Lung (tissue), 12 donors: Measurements from ENCODE around the gene NFATC4. TPM values are rescaled to one million over a fixed set of nuclear protein-coding genes. Genes with fewer than 3 reads are reported as not detected.

ENCODE experiments used
- ATAC-seq: fragments of 200-7000 bp; cut with Tn5 transposase; one replicate; pipeline ENCODE4 v1.9.1; 2020; ENCODE audit warnings: moderate number of reproducible peaks; ENCODE audit not compliant: insufficient read depth, low FRiP score
- DNase-seq, 3 donors: peaks; one replicate each; pipeline ENCODE4 v3.0.0-alpha.2; 2013 to 2017
- H3K27ac ChIP-seq, 2 donors: one replicate each; pipeline ENCODE4 v1.5.1; 2013; ENCODE audit warnings: mild to moderate bottlenecking in 2 of 2, moderate library complexity in 2 of 2, control low read depth in 1 of 2, inconsistent platforms in 1 of 2, low read depth in 1 of 2, low read length in 1 of 2
- H3K27me3 ChIP-seq, 3 donors: one replicate each; pipeline ENCODE4 v1.5.1; 2013; ENCODE audit warnings: low read length in 2 of 3; ENCODE audit not compliant: control insufficient read depth in 3 of 3, insufficient read depth in 3 of 3
- H3K36me3 ChIP-seq, 4 donors: one replicate each; pipeline ENCODE4 v1.5.1; 2013; ENCODE audit warnings: low read length in 4 of 4, mild to moderate bottlenecking in 1 of 4, moderate library complexity in 1 of 4; ENCODE audit not compliant: control insufficient read depth in 4 of 4, insufficient read depth in 4 of 4
- H3K4me1 ChIP-seq, 5 donors: one replicate each; pipeline ENCODE4 v1.5.1; 2013; ENCODE audit warnings: low read length in 5 of 5, mild to moderate bottlenecking in 2 of 5, moderate library complexity in 1 of 5; ENCODE audit not compliant: control insufficient read depth in 5 of 5, insufficient read depth in 5 of 5
- H3K4me3 ChIP-seq: one replicate; pipeline ENCODE4 v1.5.1; 2013; ENCODE audit warnings: mild to moderate bottlenecking, control low read depth, moderate library complexity
- H3K9ac ChIP-seq, 2 donors: one replicate each; pipeline ENCODE4 v1.5.1; 2013; ENCODE audit warnings: low read length in 2 of 2, control low read depth in 1 of 2; ENCODE audit not compliant: insufficient read depth in 1 of 2
- H3K9me3 ChIP-seq, 4 donors: one replicate each; pipeline ENCODE4 v1.5.1; 2013; ENCODE audit warnings: low read length in 3 of 4, mild to moderate bottlenecking in 1 of 4, moderate library complexity in 1 of 4; ENCODE audit not compliant: control insufficient read depth in 4 of 4, insufficient read depth in 3 of 4
- CTCF ChIP-seq: IDR thresholded peaks from 2 replicates; pipeline ENCODE4 v1.5.1; 2012; ENCODE audit warnings: mild to moderate bottlenecking; ENCODE audit errors: control extremely low read depth, extremely low read depth
- WGBS, 2 donors: extraction: QIAGEN DNeasy Blood & Tissue Kit; methylation state at CpG; one replicate each; pipeline ENCODE4 v1.1.7; 2013; 5-methylcytosine and 5-hydroxymethylcytosine counted together
- polyA plus RNA-seq, 2 donors: library from polyadenylated mRNA; stranded (reverse); fragments of 200-250 nt; gene quantifications; one replicate each; pipeline ENCODE4 v1.2.1, GENCODE V29; 2013
- total RNA-seq, 2 donors: library from RNA; depleted of rRNA in 1 of 2; stranded (reverse); fragments of >200 nt in 1 of 2; gene quantifications; one replicate each; pipeline ENCODE4 v1.2.1, GENCODE V29; 2014 to 2021
- donor health status: control.
- donor health status: control.
- donor health status: Bipolar disorder and iron deficiency.
- donor health status: healthy.
- donor health status: DM: yes; HTN: yes; CAD: no.

Gene NFATC4
- total and polyA plus RNA-seq, 4 donors = 13.9 to 71.4 (median 38.4) TPM

DNA sequence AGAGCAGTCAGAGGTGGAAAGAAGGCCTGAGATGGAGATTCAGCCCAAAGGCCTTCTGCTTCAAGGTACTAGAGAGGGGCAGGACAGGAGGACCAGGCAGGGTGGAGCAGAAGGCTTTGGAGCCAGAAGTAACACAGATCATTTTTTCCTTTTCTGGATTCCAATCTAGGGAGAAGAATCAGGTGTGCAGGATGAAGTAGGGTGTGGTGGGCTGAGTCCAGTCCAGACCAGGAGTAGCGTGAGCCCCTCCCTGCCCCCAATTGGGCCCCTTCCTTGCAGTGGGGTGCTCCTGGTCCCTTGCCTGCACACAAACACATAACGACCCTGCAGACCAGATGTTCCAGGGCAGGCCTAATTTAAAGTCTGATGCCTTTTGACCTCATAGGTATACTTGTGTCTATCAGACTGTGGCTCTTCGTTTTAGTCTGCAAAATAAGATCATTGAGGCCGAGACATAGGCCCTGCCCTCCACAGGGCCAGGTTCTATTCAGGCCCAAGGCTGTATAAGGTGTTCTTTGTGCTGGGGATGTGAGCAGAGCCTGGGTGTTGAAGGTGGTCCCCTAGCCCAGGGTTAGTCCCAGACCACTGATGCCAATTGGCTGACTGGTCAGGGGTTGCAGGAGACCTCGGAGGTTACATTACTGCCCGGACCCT is 29.8 kb downstream of the NFATC4 start:
- H3K9ac ChIP-seq = no peak overlapping the region
- no peak overlapping the region for H3K4me3 ChIP-seq
- no peak for ATAC-seq
- 55 to 58% methylated on average over 6 of the region's 6 CpGs for WGBS, 2 donors
- H3K36me3 ChIP-seq = peaks cover 0 to 5% (median 0%) of the 10 kb centered on the region in 4 donors
- H3K27ac ChIP-seq = peak overlapping the region; percentile 50 to 60
- no peak for DNase-seq
- H3K27me3 ChIP-seq = no peaks in the 10 kb centered on the region
- TF ChIP-seq CTCF = no peak
- H3K4me1 ChIP-seq = peaks cover 5 to 51% (median 24%) of the 10 kb centered on the region in 5 donors
- peaks cover 0 to 2% (median 0%) of the 10 kb centered on the region in 4 donors for H3K9me3 ChIP-seq

DNA sequence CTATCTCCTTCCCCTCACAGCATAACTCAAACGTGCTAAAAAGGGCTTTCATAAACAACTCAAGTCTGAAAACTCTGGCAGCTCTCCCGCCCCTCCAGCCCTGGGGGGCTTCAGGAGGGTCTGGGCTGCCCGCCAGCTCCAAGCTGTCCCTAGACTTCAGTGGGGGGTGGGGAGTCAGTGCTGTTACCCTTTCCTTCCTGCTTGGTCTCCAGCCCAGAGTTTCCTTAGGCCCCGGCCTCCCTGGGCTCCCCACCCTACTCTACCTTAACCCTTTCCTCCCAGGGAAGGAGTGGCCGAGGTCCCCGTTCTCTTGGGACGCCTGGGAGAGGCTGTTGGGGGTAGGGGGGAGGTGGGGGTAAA is 30.3 kb downstream of the NFATC4 start:
- H3K4me3 ChIP-seq = no peak overlapping the region
- H3K9ac ChIP-seq = no peak overlapping the region
- ATAC-seq = no peak
- H3K27ac ChIP-seq = peak overlapping the region; percentile 46 to 60
- peaks cover 5 to 55% (median 25%) of the 10 kb centered on the region in 5 donors for H3K4me1 ChIP-seq
- WGBS, 2 donors = 11 to 24% methylated on average over 7 of the region's 7 CpGs
- TF ChIP-seq CTCF = no peak
- H3K36me3 ChIP-seq = peaks cover 0 to 5% (median 0%) of the 10 kb centered on the region in 4 donors
- H3K9me3 ChIP-seq = peaks cover 0 to 2% (median 0%) of the 10 kb centered on the region in 4 donors
- H3K27me3 ChIP-seq = no peaks in the 10 kb centered on the region
- peak; percentile 96 to 99 (median 99) for DNase-seq

DNA sequence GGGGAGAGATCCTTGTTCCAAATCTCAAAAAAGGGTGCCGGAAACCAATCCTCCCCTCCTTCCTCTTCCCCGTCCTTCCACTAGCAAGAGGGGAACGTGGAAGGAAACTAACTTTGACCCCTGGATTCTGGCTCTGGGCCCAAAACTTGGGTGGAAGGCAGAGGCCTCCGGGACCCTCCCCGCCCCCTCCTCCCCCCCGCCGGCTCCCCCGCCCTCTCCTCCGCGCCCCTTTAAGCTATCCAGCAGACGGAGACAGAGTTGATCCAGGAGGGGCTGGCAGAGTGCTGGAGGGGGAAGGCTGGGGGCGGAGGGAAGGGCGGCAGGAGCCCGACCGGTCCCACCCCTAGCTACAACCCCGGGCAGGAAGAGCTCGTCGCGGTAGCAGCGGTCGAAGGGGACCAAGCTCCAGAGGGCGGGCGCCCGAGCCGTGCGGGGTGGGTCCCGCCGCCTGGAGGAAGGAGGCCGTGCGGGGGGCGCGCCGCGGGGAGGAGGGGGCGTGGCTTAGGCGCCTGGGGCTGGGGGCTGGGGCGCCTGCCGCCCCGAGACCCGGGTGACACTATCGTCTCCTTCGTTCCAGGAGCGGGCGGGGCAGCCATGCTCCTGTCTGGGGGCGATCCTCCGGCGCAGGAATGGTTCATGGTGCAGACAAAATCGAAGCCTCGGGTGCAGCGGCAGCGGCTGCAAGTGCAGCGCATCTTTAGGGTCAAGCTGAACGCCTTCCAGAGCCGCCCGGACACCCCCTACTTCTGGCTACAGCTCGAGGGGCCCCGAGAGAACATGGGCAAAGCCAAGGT is 30.9 kb downstream of the NFATC4 start, which contains the start of gene NYNRIN:
Gene NYNRIN, plus strand, starts transcription at position 351 of the 794 bp plus-strand sequence. Its CDS starts 244 bp downstream, at position 595.
- H3K9ac ChIP-seq = peak within 1 kb of the TSS; percentile 65 to 79
- peak within 1 kb of the TSS; percentile 52 to 78 for H3K27ac ChIP-seq
- DNase-seq = peak; percentile 93 to 96 (median 95)
- H3K27me3 ChIP-seq = no peaks in the 10 kb centered on the region
- H3K4me1 ChIP-seq = peaks cover 5 to 58% (median 25%) of the 10 kb centered on the region in 5 donors
- H3K36me3 ChIP-seq = peaks cover 0 to 5% (median 0%) of the 10 kb centered on the region in 4 donors
- ATAC-seq = peak; percentile 30
- H3K4me3 ChIP-seq = peak within 1 kb of the TSS; percentile 46
- no peak for TF ChIP-seq CTCF
- WGBS, 2 donors = 0 to 2% methylated on average over 24 to 56 of the region's 57 CpGs
- peaks cover 0 to 2% (median 0%) of the 10 kb centered on the region in 4 donors for H3K9me3 ChIP-seq
